CD14-positive monocyte (primary cell): ENCODE data around the gene CLDN9. TPM values are rescaled to one million over a fixed set of nuclear protein-coding genes. Genes with fewer than 3 reads are reported as not detected.

Source experiments
- DNase-seq, 3 donors: peaks; one replicate each; pipeline ENCODE4 v3.0.0-alpha.2; 2011 to 2022
- H2AFZ ChIP-seq: 2 replicates; pipeline ENCODE4 v1.6.0; 2012; ENCODE audit warnings: mild to moderate bottlenecking, low read depth, low read length, inconsistent platforms; ENCODE audit not compliant: insufficient read depth, poor library complexity, severe bottlenecking
- H3K27ac ChIP-seq, 2 donors: 1 replicate in 1 of 2; 2 replicates in 1 of 2; pipeline ENCODE4 v1.5.1; 2012 to 2013; ENCODE audit warnings: low read length in 2 of 2, control low read depth in 1 of 2, inconsistent platforms in 1 of 2, low read depth in 1 of 2, mild to moderate bottlenecking in 1 of 2
- H3K27me3 ChIP-seq, 2 donors: one replicate each; pipeline versions ENCODE4 v1.6.0 to v1.6.1; 2011 to 2013; ENCODE audit warnings: low read length in 2 of 2; ENCODE audit not compliant: control insufficient read depth in 2 of 2, insufficient read depth in 2 of 2
- H3K36me3 ChIP-seq, 2 donors: replicated peaks in 1 of 2; 1 replicate in 1 of 2; 2 replicates in 1 of 2; pipeline versions ENCODE4 v1.5.1 to v1.6.1; 2012 to 2013; ENCODE audit warnings: low read length in 2 of 2, control low read depth in 1 of 2, inconsistent platforms in 1 of 2, mild to moderate bottlenecking in 1 of 2; ENCODE audit not compliant: insufficient read depth in 2 of 2, control insufficient read depth in 1 of 2
- H3K4me1 ChIP-seq, 2 donors: 1 replicate in 1 of 2; 2 replicates in 1 of 2; pipeline versions ENCODE4 v1.5.1 to v1.6.1; 2012 to 2013; ENCODE audit warnings: low read length in 2 of 2, control low read depth in 1 of 2, inconsistent platforms in 1 of 2, mild to moderate bottlenecking in 1 of 2, moderate library complexity in 1 of 2; ENCODE audit not compliant: insufficient read depth in 2 of 2, control insufficient read depth in 1 of 2
- H3K4me2 ChIP-seq: replicated peaks from 2 replicates; pipeline ENCODE3; 2012; ENCODE audit warnings: low read length, moderate library complexity, mild to moderate bottlenecking; ENCODE audit not compliant: poor library complexity, severe bottlenecking; ENCODE audit errors: extremely low read depth
- H3K4me3 ChIP-seq, 3 experiments: fragments of 200-600 bp in 1 of 3; sonication (generic) in 1 of 3; replicated peaks in 1 of 3; 1 replicate in 2 of 3; 2 replicates in 1 of 3; pipeline ENCODE4 v1.5.1; 2011 to 2013; ENCODE audit warnings: low read length in 3 of 3, mild to moderate bottlenecking in 3 of 3, control low read depth in 2 of 3, low read depth in 2 of 3, inconsistent platforms in 1 of 3, moderate library complexity in 1 of 3
- H3K79me2 ChIP-seq: 2 replicates; pipeline ENCODE4 v1.6.0; 2012; ENCODE audit warnings: mild to moderate bottlenecking, control low read depth, inconsistent platforms, low read length, moderate library complexity; ENCODE audit not compliant: insufficient read depth
- H3K9ac ChIP-seq: 2 replicates; pipeline ENCODE4 v1.6.0; 2017; ENCODE audit warnings: low read length, mild to moderate bottlenecking; ENCODE audit not compliant: insufficient read depth, poor library complexity, severe bottlenecking
- H3K9me3 ChIP-seq, 2 donors: replicated peaks in 1 of 2; 1 replicate in 1 of 2; 2 replicates in 1 of 2; pipeline versions ENCODE4 v1.5.1 to v1.6.1; 2012 to 2013; ENCODE audit warnings: low read length in 2 of 2, control low read depth in 1 of 2; ENCODE audit not compliant: control insufficient read depth in 1 of 2, insufficient read depth in 1 of 2
- H4K20me1 ChIP-seq: 2 replicates; pipeline ENCODE4 v1.6.0; 2012; ENCODE audit warnings: mild to moderate bottlenecking, low read length, control low read depth, moderate library complexity; ENCODE audit not compliant: insufficient read depth
- H3K27ac Mint-ChIP-seq, 7 donors: one replicate each; pipeline ENCODE4 v1.8.0; 2020; ENCODE audit warnings: mild to moderate bottlenecking in 7 of 7, mixed read lengths in 7 of 7, moderate library complexity in 6 of 7, inconsistent platforms in 2 of 7
- H3K27me3 Mint-ChIP-seq, 3 donors: one replicate each; pipeline ENCODE4 v1.8.0; 2021 to 2022; ENCODE audit warnings: low read depth in 3 of 3, mild to moderate bottlenecking in 3 of 3, mixed read lengths in 3 of 3, moderate library complexity in 3 of 3, inconsistent platforms in 1 of 3
- H3K36me3 Mint-ChIP-seq, 2 donors: one replicate each; pipeline ENCODE4 v1.8.0; 2020; ENCODE audit warnings: mixed read lengths in 2 of 2, inconsistent platforms in 1 of 2, mild to moderate bottlenecking in 1 of 2
- H3K4me1 Mint-ChIP-seq: one replicate; pipeline ENCODE4 v1.8.0; 2020; ENCODE audit warnings: mild to moderate bottlenecking, mixed read lengths
- H3K4me3 Mint-ChIP-seq, 2 donors: one replicate each; pipeline ENCODE4 v1.8.0; 2020; ENCODE audit warnings: mild to moderate bottlenecking in 2 of 2, mixed read lengths in 2 of 2, moderate library complexity in 1 of 2
- H3K9me3 Mint-ChIP-seq, 7 donors: one replicate each; pipeline ENCODE4 v1.8.0; 2020 to 2022; ENCODE audit warnings: mixed read lengths in 7 of 7, mild to moderate bottlenecking in 6 of 7, moderate library complexity in 6 of 7, inconsistent platforms in 2 of 7
- WGBS: methylation state at CpG from one replicate; pipeline ENCODE4 v1.1.5; 2013; ENCODE audit warnings: missing lambda C conversion rate; ENCODE audit not compliant: insufficient coverage; 5-methylcytosine and 5-hydroxymethylcytosine counted together
- intact Hi-C, 2 donors: fragments of 100-400 bp; cut with micrococcal nuclease; formaldehyde crosslinking; loops; one replicate each; pipeline versions ENCODE4 v1.15.0 to v1.15.1; 2023
- polyA plus RNA-seq, 3 donors: library from polyadenylated mRNA; depleted of rRNA in 1 of 3; unstranded in 2 of 3; stranded (reverse) in 1 of 3; fragments of 300-500 nt in 2 of 3; fragments of >200 nt in 1 of 3; fragmentation: Illumina TruSeq in 2 of 3; gene quantifications; 1 replicate in 2 of 3; 2 replicates in 1 of 3; pipeline ENCODE4 v1.2.3, GENCODE V29; 2012 to 2021
- TF ChIP-seq, protein P1 (sequence below): fragments of 200-600 bp; IDR thresholded peaks from one replicate; pipeline ENCODE4 v1.8.0; 2022; ENCODE audit warnings: antibody characterized with exemption, mild to moderate bottlenecking

Gene CLDN9
- polyA plus RNA-seq, 3 donors, result 2.1 TPM; not detected in 2

DNA sequence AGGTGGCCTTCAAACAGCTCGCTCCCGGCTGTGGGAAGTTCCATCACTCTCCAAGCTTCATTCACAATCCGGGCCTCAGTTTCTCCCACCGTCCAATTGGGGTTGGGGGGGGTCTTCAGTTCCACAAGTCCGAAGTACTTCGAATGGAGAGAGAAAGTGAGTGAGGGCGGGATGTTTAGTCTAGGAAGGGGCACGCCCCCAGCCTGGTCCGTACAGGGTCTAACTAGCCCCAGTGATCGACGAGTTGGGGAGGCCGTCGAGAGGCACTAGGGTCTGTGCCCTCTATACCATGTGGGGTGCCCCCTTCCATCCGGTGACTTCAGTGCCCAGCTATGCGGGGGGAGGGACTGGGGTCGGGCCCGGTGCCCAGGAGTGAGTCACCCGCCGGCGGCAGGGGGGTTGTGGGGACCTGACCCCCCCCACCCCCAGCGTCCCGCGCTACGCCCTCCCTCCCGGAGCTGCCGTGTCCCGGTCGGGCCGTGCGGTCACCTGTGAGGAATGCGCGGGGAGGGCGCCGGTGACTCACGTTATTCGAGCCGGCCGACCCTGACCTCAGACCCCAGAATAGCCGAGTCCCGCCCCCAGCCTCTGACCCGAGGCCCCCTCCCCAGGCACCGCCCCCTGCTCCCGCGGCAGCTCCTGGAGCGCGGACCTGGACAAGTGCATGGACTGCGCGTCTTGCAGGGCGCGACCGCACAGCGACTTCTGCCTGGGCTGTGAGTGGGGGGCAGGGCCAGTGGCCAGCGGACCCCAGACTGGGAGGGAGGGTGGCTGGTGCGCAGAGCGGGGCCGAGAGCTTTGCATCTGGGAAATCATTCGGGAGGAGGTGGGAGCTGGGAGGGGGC is 8.1 kb downstream of the CLDN9 start:
- Mint-ChIP-seq H3K4me1 (peaks cover 54% of the 10 kb centered on the region), H3K9me3 (peaks cover 0 to 8% (median 0%) of the 10 kb centered on the region in 7 donors), H3K4me3 (peak overlapping the region; percentile 88 to 96), H3K27me3 (peaks cover 22 to 30% (median 24%) of the 10 kb centered on the region in 3 donors), H3K36me3 (peaks cover 3 to 6% of the 10 kb centered on the region in 2 donors), H3K27ac (peak overlapping the region; percentile 62 to 99 (median 95))
- peak overlapping the region; percentile 99 for H3K4me2 ChIP-seq
- peaks cover 48% of the 10 kb centered on the region for H4K20me1 ChIP-seq
- DNase-seq, result peak; percentile 63 to 76 (median 76)
- TF ChIP-seq, protein P1, sequence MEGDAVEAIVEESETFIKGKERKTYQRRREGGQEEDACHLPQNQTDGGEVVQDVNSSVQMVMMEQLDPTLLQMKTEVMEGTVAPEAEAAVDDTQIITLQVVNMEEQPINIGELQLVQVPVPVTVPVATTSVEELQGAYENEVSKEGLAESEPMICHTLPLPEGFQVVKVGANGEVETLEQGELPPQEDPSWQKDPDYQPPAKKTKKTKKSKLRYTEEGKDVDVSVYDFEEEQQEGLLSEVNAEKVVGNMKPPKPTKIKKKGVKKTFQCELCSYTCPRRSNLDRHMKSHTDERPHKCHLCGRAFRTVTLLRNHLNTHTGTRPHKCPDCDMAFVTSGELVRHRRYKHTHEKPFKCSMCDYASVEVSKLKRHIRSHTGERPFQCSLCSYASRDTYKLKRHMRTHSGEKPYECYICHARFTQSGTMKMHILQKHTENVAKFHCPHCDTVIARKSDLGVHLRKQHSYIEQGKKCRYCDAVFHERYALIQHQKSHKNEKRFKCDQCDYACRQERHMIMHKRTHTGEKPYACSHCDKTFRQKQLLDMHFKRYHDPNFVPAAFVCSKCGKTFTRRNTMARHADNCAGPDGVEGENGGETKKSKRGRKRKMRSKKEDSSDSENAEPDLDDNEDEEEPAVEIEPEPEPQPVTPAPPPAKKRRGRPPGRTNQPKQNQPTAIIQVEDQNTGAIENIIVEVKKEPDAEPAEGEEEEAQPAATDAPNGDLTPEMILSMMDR, result no peak
- peaks cover 4 to 5% of the 10 kb centered on the region in 2 donors for H3K36me3 ChIP-seq
- peaks cover 62 to 64% of the 10 kb centered on the region in 2 donors for H3K4me1 ChIP-seq
- peak overlapping the region; percentile 69 for H2AFZ ChIP-seq
- no peaks in the 10 kb centered on the region for H3K9me3 ChIP-seq
- H3K27me3 ChIP-seq, result peaks cover 0 to 20% of the 10 kb centered on the region in 2 donors
- peak overlapping the region; percentile 47 to 91 (median 60) for H3K4me3 ChIP-seq
- WGBS, result under 1% methylated on average over 46 of the region's 57 CpGs
- H3K9ac ChIP-seq, result peak overlapping the region; percentile 59
- H3K79me2 ChIP-seq, result no peaks in the 10 kb centered on the region
- peak overlapping the region; percentile 36 to 96 for H3K27ac ChIP-seq
- intact Hi-C loops, result loop anchor here (2.0 to 10.0 kb wide), 5 partner anchors 14 to 1251 kb away; partner anchors contain the start of genes ELOB (in 1 of the 2), PAQR4 (in 1 of the 2) and TFAP4 (in 1 of the 2)

GRCh38 chr16:3021449-3022207 is 8.9 kb downstream of the CLDN9 start:
- peaks cover 55% of the 10 kb centered on the region for H3K4me1 Mint-ChIP-seq
- peak; percentile 75 to 88 (median 83) for DNase-seq
- peaks cover 12 to 13% of the 10 kb centered on the region in 2 donors for H3K36me3 ChIP-seq
- H3K9me3 Mint-ChIP-seq, result peaks cover 0 to 8% (median 0%) of the 10 kb centered on the region in 7 donors
- no peaks in the 10 kb centered on the region for H3K79me2 ChIP-seq
- H3K4me1 ChIP-seq, result peaks cover 62 to 64% of the 10 kb centered on the region in 2 donors
- H3K9me3 ChIP-seq, result no peaks in the 10 kb centered on the region
- H3K4me2 ChIP-seq, result peak overlapping the region; percentile 99
- H3K4me3 ChIP-seq, result peak overlapping the region; percentile 47 to 91 (median 60)
- peaks cover 11 to 14% of the 10 kb centered on the region in 2 donors for H3K36me3 Mint-ChIP-seq
- peak overlapping the region; percentile 48 for H2AFZ ChIP-seq
- H3K4me3 Mint-ChIP-seq, result peak overlapping the region; percentile 88 to 96
- peak overlapping the region; percentile 59 for H3K9ac ChIP-seq
- TF ChIP-seq, protein P1, result no peak
- H3K27me3 Mint-ChIP-seq, result peaks cover 22 to 26% (median 22%) of the 10 kb centered on the region in 3 donors
- H4K20me1 ChIP-seq, result peaks cover 56% of the 10 kb centered on the region
- WGBS, result 4% methylated on average over 21 of the region's 25 CpGs
- intact Hi-C loops, result loop anchor here (2.0 to 10.0 kb wide), 5 partner anchors 15 to 1251 kb away; partner anchors contain the start of genes ELOB (in 1 of the 2), PAQR4 (in 1 of the 2) and TFAP4 (in 1 of the 2)
- H3K27ac ChIP-seq, result peak overlapping the region; percentile 18 to 96
- peak overlapping the region; percentile 87 to 99 (median 95) for H3K27ac Mint-ChIP-seq
- peaks cover 0 to 20% of the 10 kb centered on the region in 2 donors for H3K27me3 ChIP-seq
